HEK293 (cell line): ENCODE data around the gene PCBP2.

ENCODE experiments used
- ELK4 ChIP-seq: IDR thresholded peaks from 2 replicates; pipeline ENCODE4 v1.6.1; 2011; ENCODE audit warnings: mild to moderate bottlenecking, low read depth, low read length, borderline replicate concordance
- KLF10 ChIP-seq: fragments of 450-650 bp; IDR thresholded peaks from 2 replicates; pipeline ENCODE4 v1.5.1; 2018; ENCODE audit warnings: missing biosample characterization, mild to moderate bottlenecking, missing genetic modification characterization
- MZF1 ChIP-seq: fragments of 450-650 bp; formaldehyde crosslinking; IDR thresholded peaks from 2 replicates; pipeline ENCODE4 v1.5.1; 2017; ENCODE audit warnings: missing biosample characterization, missing genetic modification characterization, borderline replicate concordance
- PRDM4 ChIP-seq: fragments of 450-650 bp; formaldehyde crosslinking; IDR thresholded peaks from 2 replicates; pipeline ENCODE4 v1.5.1; 2017; ENCODE audit warnings: missing biosample characterization, missing genetic modification characterization
- SCRT1 ChIP-seq: fragments of 450-650 bp; formaldehyde crosslinking; IDR thresholded peaks from 2 replicates; pipeline ENCODE4 v1.5.1; 2016; ENCODE audit warnings: missing biosample characterization, missing genetic modification characterization, borderline replicate concordance
- TSHZ1 ChIP-seq: fragments of 450-650 bp; formaldehyde crosslinking; IDR thresholded peaks from 2 replicates; pipeline ENCODE4 v1.5.1; 2016; ENCODE audit warnings: missing biosample characterization, missing genetic modification characterization, borderline replicate concordance
- ZBTB11 ChIP-seq: fragments of 450-650 bp; formaldehyde crosslinking; conservative IDR thresholded peaks from 2 replicates; pipeline ENCODE4 v1.5.1; 2016; ENCODE audit warnings: low read depth, missing biosample characterization, missing genetic modification characterization
- ZNF10 ChIP-seq: fragments of 450-650 bp; formaldehyde crosslinking; IDR thresholded peaks from 2 replicates; pipeline ENCODE4 v1.5.1; 2017; ENCODE audit warnings: missing biosample characterization, missing genetic modification characterization
- ZNF146 ChIP-seq: fragments of 450-650 bp; formaldehyde crosslinking; IDR thresholded peaks from 2 replicates; pipeline ENCODE4 v1.5.1; 2016; ENCODE audit warnings: missing biosample characterization, missing genetic modification characterization
- ZNF2 ChIP-seq: fragments of 450-650 bp; formaldehyde crosslinking; IDR thresholded peaks from 2 replicates; pipeline ENCODE4 v1.5.1; 2016; ENCODE audit warnings: missing biosample characterization, missing genetic modification characterization
- ZNF223 ChIP-seq: fragments of 450-650 bp; formaldehyde crosslinking; IDR thresholded peaks from 2 replicates; pipeline ENCODE4 v1.5.1; 2016; ENCODE audit warnings: missing biosample characterization, missing genetic modification characterization
- ZNF24 ChIP-seq: fragments of 450-650 bp; formaldehyde crosslinking; IDR thresholded peaks from 2 replicates; pipeline ENCODE4 v1.5.1; 2016; ENCODE audit warnings: missing biosample characterization, missing genetic modification characterization
- ZNF274 ChIP-seq, 2 experiments: fragments of 200-500 bp in 1 of 2; fragments of 450-650 bp in 1 of 2; sonication (Bioruptor generic) in 1 of 2; formaldehyde crosslinking in 1 of 2; IDR thresholded peaks; 2 replicates each; pipeline versions ENCODE4 v1.5.1 to v1.6.1; 2014 to 2016; ENCODE audit warnings: borderline replicate concordance in 1 of 2, inconsistent platforms in 1 of 2, low read length in 1 of 2, missing biosample characterization in 1 of 2, missing genetic modification characterization in 1 of 2
- ZNF501 ChIP-seq: fragments of 450-650 bp; formaldehyde crosslinking; IDR thresholded peaks from 2 replicates; pipeline ENCODE4 v1.5.1; 2016; ENCODE audit warnings: missing biosample characterization, missing genetic modification characterization
- ZNF544 ChIP-seq: fragments of 450-650 bp; formaldehyde crosslinking; IDR thresholded peaks from 2 replicates; pipeline ENCODE4 v1.5.0; 2017; ENCODE audit warnings: missing biosample characterization, missing genetic modification characterization
- ZNF596 ChIP-seq: fragments of 450-650 bp; IDR thresholded peaks from 2 replicates; pipeline ENCODE4 v1.5.0; 2018; ENCODE audit warnings: missing biosample characterization, mild to moderate bottlenecking, missing genetic modification characterization, moderate library complexity
- ZNF621 ChIP-seq: fragments of 450-650 bp; formaldehyde crosslinking; IDR thresholded peaks from 2 replicates; pipeline ENCODE4 v1.5.1; 2017; ENCODE audit warnings: missing biosample characterization, missing genetic modification characterization
- ZNF692 ChIP-seq: fragments of 450-650 bp; formaldehyde crosslinking; IDR thresholded peaks from 2 replicates; pipeline ENCODE4 v1.5.1; 2016; ENCODE audit warnings: missing biosample characterization, missing genetic modification characterization
- ZNF785 ChIP-seq: fragments of 450-650 bp; formaldehyde crosslinking; IDR thresholded peaks from 2 replicates; pipeline ENCODE4 v1.5.1; 2016; ENCODE audit warnings: missing biosample characterization, missing genetic modification characterization
- TF ChIP-seq, protein P1 (sequence below): fragments of 450-650 bp; formaldehyde crosslinking; IDR thresholded peaks from 2 replicates; pipeline ENCODE4 v1.5.1; 2016; ENCODE audit warnings: missing biosample characterization, missing genetic modification characterization, low read depth
- TF ChIP-seq, protein P2 (sequence below): fragments of 450-650 bp; formaldehyde crosslinking; IDR thresholded peaks from 2 replicates; pipeline ENCODE4 v1.5.0; 2017; ENCODE audit warnings: missing biosample characterization, missing genetic modification characterization, borderline replicate concordance

PCBP2 gene

DNA sequence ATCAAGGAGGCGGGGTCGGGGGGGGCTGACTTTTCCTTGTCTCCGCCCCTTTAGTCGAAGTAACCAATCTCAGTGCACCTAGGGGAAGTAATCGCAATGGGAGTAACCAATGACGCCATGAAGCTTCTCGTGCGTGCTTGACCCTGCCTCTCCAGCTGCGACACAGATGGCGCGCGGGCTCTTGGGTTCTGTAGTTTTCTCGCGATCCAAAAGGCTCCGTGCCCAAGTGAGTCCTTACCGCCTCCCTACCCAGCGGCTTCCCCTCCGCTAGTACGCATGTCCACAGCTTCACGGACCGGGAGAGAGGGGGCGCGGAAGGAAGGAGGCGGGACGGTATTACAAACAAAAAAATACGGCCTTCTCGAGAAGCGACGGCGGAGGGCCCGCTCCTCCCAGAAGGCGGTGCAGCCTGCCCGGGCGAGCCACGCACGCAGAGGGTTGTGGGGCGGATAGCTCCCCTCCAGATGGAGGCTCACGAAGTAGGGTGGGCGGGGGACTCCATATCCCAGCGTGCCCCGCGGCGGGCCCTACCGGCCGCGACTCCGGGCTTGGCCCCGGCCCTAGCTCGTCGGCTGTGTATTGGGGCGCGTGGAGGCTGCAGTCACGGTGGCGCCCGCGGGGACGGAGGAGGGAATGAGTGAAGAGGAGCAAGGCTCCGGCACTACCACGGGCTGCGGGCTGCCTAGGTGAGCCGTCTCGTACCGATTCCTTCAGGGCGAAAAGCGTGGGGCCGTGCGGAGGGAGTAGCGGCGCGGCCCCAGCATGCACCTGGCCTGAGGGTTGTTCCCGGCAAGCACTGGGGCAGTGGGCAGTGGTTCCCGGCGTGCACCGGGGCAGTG, 49.1 kb downstream of the PCBP2 start, which contains the start of gene TARBP2 (continued):
- TF ChIP-seq ZNF274 (IDR thresholded peaks at IDR 0.05; ENCODE audit: low read length) (no peak), ZNF274 (tag by site-specific recombination; IDR thresholded peaks at IDR 0.05; ENCODE audit: borderline replicate concordance) (no peak), TSHZ1 (tag by site-specific recombination) (peak; percentile 19; the same call in 1 of the 2 replicates), ZNF223 (no peak), ZNF24 (peak; percentile 54; the same call in 1 of the 2 replicates), ZNF785 (tag by site-specific recombination) (no peak), MZF1 (tag by site-specific recombination) (peak; percentile 99), ZNF2 (tag by site-specific recombination) (peak; percentile 94), ELK4 (no peak), ZNF10 (tag by site-specific recombination) (peak; percentile 8; the same call in 1 of the 2 replicates), PRDM4 (tag by site-specific recombination) (peak; percentile 66), ZNF621 (tag by site-specific recombination) (no peak), ZNF596 (tag by site-specific recombination) (no peak), SCRT1 (tag by site-specific recombination) (no peak), ZNF146 (tag by site-specific recombination) (peak; percentile 38), ZBTB11 (tag by site-specific recombination) (peak; percentile 82), ZNF692 (tag by site-specific recombination) (peak; percentile 91; the same call in 1 of the 2 replicates), ZNF501 (tag by site-specific recombination) (peak; percentile 100), ZNF544 (tag by site-specific recombination) (no peak), KLF10 (tag by site-specific recombination) (0 out of 2 replicates have a peak, but pooled peaks have one; percentile 49)
- TF ChIP-seq, protein P1, sequence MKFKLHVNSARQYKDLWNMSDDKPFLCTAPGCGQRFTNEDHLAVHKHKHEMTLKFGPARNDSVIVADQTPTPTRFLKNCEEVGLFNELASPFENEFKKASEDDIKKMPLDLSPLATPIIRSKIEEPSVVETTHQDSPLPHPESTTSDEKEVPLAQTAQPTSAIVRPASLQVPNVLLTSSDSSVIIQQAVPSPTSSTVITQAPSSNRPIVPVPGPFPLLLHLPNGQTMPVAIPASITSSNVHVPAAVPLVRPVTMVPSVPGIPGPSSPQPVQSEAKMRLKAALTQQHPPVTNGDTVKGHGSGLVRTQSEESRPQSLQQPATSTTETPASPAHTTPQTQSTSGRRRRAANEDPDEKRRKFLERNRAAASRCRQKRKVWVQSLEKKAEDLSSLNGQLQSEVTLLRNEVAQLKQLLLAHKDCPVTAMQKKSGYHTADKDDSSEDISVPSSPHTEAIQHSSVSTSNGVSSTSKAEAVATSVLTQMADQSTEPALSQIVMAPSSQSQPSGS (tag by site-specific recombination), result peak; percentile 90
- TF ChIP-seq, protein P2, sequence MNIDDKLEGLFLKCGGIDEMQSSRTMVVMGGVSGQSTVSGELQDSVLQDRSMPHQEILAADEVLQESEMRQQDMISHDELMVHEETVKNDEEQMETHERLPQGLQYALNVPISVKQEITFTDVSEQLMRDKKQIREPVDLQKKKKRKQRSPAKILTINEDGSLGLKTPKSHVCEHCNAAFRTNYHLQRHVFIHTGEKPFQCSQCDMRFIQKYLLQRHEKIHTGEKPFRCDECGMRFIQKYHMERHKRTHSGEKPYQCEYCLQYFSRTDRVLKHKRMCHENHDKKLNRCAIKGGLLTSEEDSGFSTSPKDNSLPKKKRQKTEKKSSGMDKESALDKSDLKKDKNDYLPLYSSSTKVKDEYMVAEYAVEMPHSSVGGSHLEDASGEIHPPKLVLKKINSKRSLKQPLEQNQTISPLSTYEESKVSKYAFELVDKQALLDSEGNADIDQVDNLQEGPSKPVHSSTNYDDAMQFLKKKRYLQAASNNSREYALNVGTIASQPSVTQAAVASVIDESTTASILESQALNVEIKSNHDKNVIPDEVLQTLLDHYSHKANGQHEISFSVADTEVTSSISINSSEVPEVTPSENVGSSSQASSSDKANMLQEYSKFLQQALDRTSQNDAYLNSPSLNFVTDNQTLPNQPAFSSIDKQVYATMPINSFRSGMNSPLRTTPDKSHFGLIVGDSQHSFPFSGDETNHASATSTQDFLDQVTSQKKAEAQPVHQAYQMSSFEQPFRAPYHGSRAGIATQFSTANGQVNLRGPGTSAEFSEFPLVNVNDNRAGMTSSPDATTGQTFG (tag by site-specific recombination), result no peak; the same call in 1 of the 2 replicates
